ENCODE measurements around the gene PPARD.

Gene PPARD

GRCh38 chr6:35477028-35477427 is 134.7 kb downstream of the PPARD start:
- H3K9me3 Mint-ChIP-seq: no peaks in the 10 kb centered on the region
- H3K36me3 Mint-ChIP-seq: peaks cover 7% of the 10 kb centered on the region
- H3K4me1 Mint-ChIP-seq: peaks cover 5% of the 10 kb centered on the region
- H3K27ac Mint-ChIP-seq: no peak overlapping the region
- H3K4me3 Mint-ChIP-seq: no peak overlapping the region
- CTCF ChIA-PET: no interaction called here
- no peak for DNase-seq
- H3K27me3 Mint-ChIP-seq: peaks cover 31% of the 10 kb centered on the region
